ENCODE data around the gene KCNS1.

GRCh38 chr20:45042978-45043377 lies 57.9 kb downstream of the KCNS1 start:
- no peak for TF ChIP-seq CTCF (IDR thresholded peaks at IDR 0.05)
- TF ChIP-seq POLR2A (IDR thresholded peaks at IDR 0.05): no peak

Data from heart left ventricle (tissue), 13 donors.